OCI-M2 (cell line): Measurements from ENCODE around the gene RBM15.

Source experiments
- DNase-seq: peaks from one replicate; lab custom pipeline; 2025; ENCODE audit not compliant: unreplicated experiment; lab: John Stamatoyannopoulos, UW

The RBM15 gene

GRCh38 chr1:110321045-110321444, 18.1 kb upstream of the RBM15 start:
- no peak for DNase-seq

GRCh38 chr1:110321846-110322245, 17.3 kb upstream of the RBM15 start:
- DNase-seq: no peak

- no peak for DNase-seq
Observed at GRCh38 chr1:110324667-110325066, 14.5 kb upstream of the RBM15 start.

GRCh38 chr1:110326826-110327225, 12.4 kb upstream of the RBM15 start:
- no peak for DNase-seq

- no peak for DNase-seq
Observed at GRCh38 chr1:110328274-110328673, 10.9 kb upstream of the RBM15 start.

- no peak for DNase-seq
Observed at GRCh38 chr1:110328700-110329099, 10.5 kb upstream of the RBM15 start.

- no peak for DNase-seq
Observed at GRCh38 chr1:110335265-110335664, 3.9 kb upstream of the RBM15 start.

- no peak for DNase-seq
Observed at GRCh38 chr1:110336300-110337039, 2.7 kb upstream of the RBM15 start.

- no peak for DNase-seq
Observed at GRCh38 chr1:110337704-110338308, 1.4 kb upstream of the RBM15 start.

GRCh38 chr1:110338309-110338885, 780 bp upstream of the RBM15 start:
- DNase-seq: peak; percentile 92

GRCh38 chr1:110339407-110340206, 430 bp downstream of the RBM15 start:
- DNase-seq: no peak

GRCh38 chr1:110340207-110340468, 961 bp downstream of the RBM15 start:
- no peak for DNase-seq

- DNase-seq: no peak
Observed at GRCh38 chr1:110341146-110341871, 2.1 kb downstream of the RBM15 start.

GRCh38 chr1:110341872-110342331, 2.7 kb downstream of the RBM15 start:
- DNase-seq: no peak

- DNase-seq: no peak
Observed at GRCh38 chr1:110343249-110343648, 4.1 kb downstream of the RBM15 start.

GRCh38 chr1:110344152-110344551, 5.0 kb downstream of the RBM15 start:
- no peak for DNase-seq

GRCh38 chr1:110345480-110345879, 6.3 kb downstream of the RBM15 start:
- DNase-seq: no peak

- no peak for DNase-seq
Observed at GRCh38 chr1:110346690-110347089, 7.5 kb downstream of the RBM15 start.

GRCh38 chr1:110347182-110347893, 8.2 kb downstream of the RBM15 start:
- DNase-seq: no peak

GRCh38 chr1:110348050-110348449, 8.9 kb downstream of the RBM15 start:
- DNase-seq: no peak

- no peak for DNase-seq
Observed at GRCh38 chr1:110348771-110349170, 9.6 kb downstream of the RBM15 start.
